ENCODE data around the gene KATNAL2.

The KATNAL2 gene

GRCh38 chr18:47120428-47120827 lies 203.0 kb downstream of the KATNAL2 start:
- no peak for DNase-seq

- DNase-seq = no peak
Observed at GRCh38 chr18:47121146-47121545, 203.7 kb downstream of the KATNAL2 start.

- DNase-seq = no peak
Observed at GRCh38 chr18:47141289-47141688, 223.9 kb downstream of the KATNAL2 start.

GRCh38 chr18:47143153-47143552 lies 225.8 kb downstream of the KATNAL2 start:
- no peak for DNase-seq

- DNase-seq = no peak
Observed at GRCh38 chr18:47143899-47144485, 226.6 kb downstream of the KATNAL2 start.

GRCh38 chr18:47146206-47146605 lies 228.8 kb downstream of the KATNAL2 start:
- DNase-seq = no peak

GRCh38 chr18:47149457-47150028 lies 232.1 kb downstream of the KATNAL2 start:
- DNase-seq = no peak

GRCh38 chr18:47150029-47150823 lies 232.8 kb downstream of the KATNAL2 start, which contains the start of gene HDHD2:
HDHD2 (minus strand) TSS chr18:47150500; CDS start chr18:47136439, 14,061 bp downstream.
- peak; percentile 88 for DNase-seq

- DNase-seq = no peak
Observed at GRCh38 chr18:47150824-47151366, 233.5 kb downstream of the KATNAL2 start.

GRCh38 chr18:47151439-47151838 lies 234.0 kb downstream of the KATNAL2 start:
- no peak for DNase-seq
